Trophoblast cell (in vitro differentiated cells and primary cell): ENCODE measurements around the gene NPTX1. TPM values are rescaled to one million over a fixed set of nuclear protein-coding genes. Genes with fewer than 3 reads are reported as not detected.

Source experiments
- DNase-seq, 2 donors: peaks; one replicate each; pipeline ENCODE4 v3.0.0-alpha.2; 2016
- H2AFZ ChIP-seq: 2 replicates; pipeline ENCODE4 v1.6.1; 2013; ENCODE audit warnings: low read length, moderate library complexity, mild to moderate bottlenecking; ENCODE audit not compliant: insufficient read depth, poor library complexity
- H2AK5ac ChIP-seq: 2 replicates; pipeline ENCODE4 v1.6.1; 2013; ENCODE audit warnings: mild to moderate bottlenecking, low read length
- H2BK120ac ChIP-seq: 2 replicates; pipeline ENCODE4 v1.6.1; 2013; ENCODE audit warnings: low read length, mild to moderate bottlenecking, moderate library complexity; ENCODE audit not compliant: insufficient read depth, poor library complexity
- H2BK12ac ChIP-seq: 2 replicates; pipeline ENCODE4 v1.6.1; 2013; ENCODE audit warnings: mild to moderate bottlenecking, low read length, moderate library complexity
- H2BK5ac ChIP-seq: 2 replicates; pipeline ENCODE4 v1.6.1; 2013; ENCODE audit warnings: low read length, low read depth, moderate library complexity, mild to moderate bottlenecking; ENCODE audit not compliant: poor library complexity
- H3K14ac ChIP-seq: 2 replicates; pipeline ENCODE4 v1.6.1; 2013; ENCODE audit warnings: mild to moderate bottlenecking, low read length
- H3K18ac ChIP-seq: 2 replicates; pipeline ENCODE4 v1.6.1; 2013; ENCODE audit warnings: mild to moderate bottlenecking, low read length
- H3K23ac ChIP-seq: 2 replicates; pipeline ENCODE4 v1.6.1; 2013; ENCODE audit warnings: low read length
- H3K27ac ChIP-seq: 2 replicates; pipeline ENCODE4 v1.5.1; 2013; ENCODE audit warnings: low read depth, mild to moderate bottlenecking, inconsistent platforms, low read length, moderate library complexity
- H3K27me3 ChIP-seq: 2 replicates; pipeline ENCODE4 v1.6.1; 2013; ENCODE audit warnings: inconsistent platforms, mild to moderate bottlenecking, low read length, moderate library complexity; ENCODE audit not compliant: insufficient read depth
- H3K36me3 ChIP-seq, 2 experiments: 1 replicate in 1 of 2; 2 replicates in 1 of 2; pipeline ENCODE4 v1.6.1; 2013; ENCODE audit warnings: low read length in 2 of 2, mild to moderate bottlenecking in 2 of 2, moderate library complexity in 1 of 2; ENCODE audit not compliant: insufficient read depth in 2 of 2, control insufficient read depth in 1 of 2
- H3K4ac ChIP-seq: 2 replicates; pipeline ENCODE4 v1.6.1; 2013; ENCODE audit warnings: low read depth, mild to moderate bottlenecking, low read length, moderate library complexity
- H3K4me1 ChIP-seq, 2 experiments: 1 replicate in 1 of 2; 2 replicates in 1 of 2; pipeline ENCODE4 v1.6.1; 2013; ENCODE audit warnings: low read length in 2 of 2, mild to moderate bottlenecking in 2 of 2, moderate library complexity in 1 of 2; ENCODE audit not compliant: insufficient read depth in 2 of 2, control insufficient read depth in 1 of 2
- H3K4me2 ChIP-seq: 2 replicates; pipeline ENCODE4 v1.6.1; 2013; ENCODE audit warnings: inconsistent platforms, mild to moderate bottlenecking, low read length, moderate library complexity
- H3K4me3 ChIP-seq: 2 replicates; pipeline ENCODE4 v1.5.1; 2013; ENCODE audit warnings: mild to moderate bottlenecking, low read depth, low read length, inconsistent platforms
- H3K79me1 ChIP-seq: one replicate; pipeline ENCODE4 v1.6.1; 2013; ENCODE audit warnings: low read length
- H3K79me2 ChIP-seq: 2 replicates; pipeline ENCODE4 v1.6.1; 2013; ENCODE audit warnings: low read length, mild to moderate bottlenecking; ENCODE audit not compliant: control insufficient read depth, insufficient read depth, poor library complexity
- H3K9ac ChIP-seq: 2 replicates; pipeline ENCODE4 v1.6.1; 2013; ENCODE audit warnings: mild to moderate bottlenecking, low read length
- H3K9me3 ChIP-seq: 2 replicates; pipeline ENCODE4 v1.6.1; 2013; ENCODE audit warnings: low read depth, mild to moderate bottlenecking, control low read depth, inconsistent platforms, low read length; ENCODE audit not compliant: insufficient read depth
- H4K12ac ChIP-seq: 2 replicates; pipeline ENCODE4 v1.6.1; 2013; ENCODE audit warnings: low read depth, mild to moderate bottlenecking, low read length, moderate library complexity
- H4K8ac ChIP-seq: 2 replicates; pipeline ENCODE4 v1.6.1; 2013; ENCODE audit warnings: low read depth, mild to moderate bottlenecking, low read length, moderate library complexity
- H4K91ac ChIP-seq: one replicate; pipeline ENCODE4 v1.6.1; 2013; ENCODE audit warnings: low read depth, mild to moderate bottlenecking, low read length, moderate library complexity
- WGBS: extraction: QIAGEN DNeasy Blood & Tissue Kit; methylation state at CpG from one replicate; pipeline ENCODE4 v1.1.7; 2013; ENCODE audit warnings: missing lambda C conversion rate; ENCODE audit not compliant: insufficient read length, insufficient coverage; ENCODE audit errors: extremely low coverage; 5-methylcytosine and 5-hydroxymethylcytosine counted together
- polyA plus RNA-seq: library from polyadenylated mRNA; stranded (reverse); fragments of 200-250 nt; gene quantifications from 2 replicates; pipeline ENCODE4 v1.2.3, GENCODE V29; 2013

Gene NPTX1, protein sequence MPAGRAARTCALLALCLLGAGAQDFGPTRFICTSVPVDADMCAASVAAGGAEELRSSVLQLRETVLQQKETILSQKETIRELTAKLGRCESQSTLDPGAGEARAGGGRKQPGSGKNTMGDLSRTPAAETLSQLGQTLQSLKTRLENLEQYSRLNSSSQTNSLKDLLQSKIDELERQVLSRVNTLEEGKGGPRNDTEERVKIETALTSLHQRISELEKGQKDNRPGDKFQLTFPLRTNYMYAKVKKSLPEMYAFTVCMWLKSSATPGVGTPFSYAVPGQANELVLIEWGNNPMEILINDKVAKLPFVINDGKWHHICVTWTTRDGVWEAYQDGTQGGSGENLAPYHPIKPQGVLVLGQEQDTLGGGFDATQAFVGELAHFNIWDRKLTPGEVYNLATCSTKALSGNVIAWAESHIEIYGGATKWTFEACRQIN
- 0.06 and 0.14 TPM in 2 replicates for polyA plus RNA-seq

DNA sequence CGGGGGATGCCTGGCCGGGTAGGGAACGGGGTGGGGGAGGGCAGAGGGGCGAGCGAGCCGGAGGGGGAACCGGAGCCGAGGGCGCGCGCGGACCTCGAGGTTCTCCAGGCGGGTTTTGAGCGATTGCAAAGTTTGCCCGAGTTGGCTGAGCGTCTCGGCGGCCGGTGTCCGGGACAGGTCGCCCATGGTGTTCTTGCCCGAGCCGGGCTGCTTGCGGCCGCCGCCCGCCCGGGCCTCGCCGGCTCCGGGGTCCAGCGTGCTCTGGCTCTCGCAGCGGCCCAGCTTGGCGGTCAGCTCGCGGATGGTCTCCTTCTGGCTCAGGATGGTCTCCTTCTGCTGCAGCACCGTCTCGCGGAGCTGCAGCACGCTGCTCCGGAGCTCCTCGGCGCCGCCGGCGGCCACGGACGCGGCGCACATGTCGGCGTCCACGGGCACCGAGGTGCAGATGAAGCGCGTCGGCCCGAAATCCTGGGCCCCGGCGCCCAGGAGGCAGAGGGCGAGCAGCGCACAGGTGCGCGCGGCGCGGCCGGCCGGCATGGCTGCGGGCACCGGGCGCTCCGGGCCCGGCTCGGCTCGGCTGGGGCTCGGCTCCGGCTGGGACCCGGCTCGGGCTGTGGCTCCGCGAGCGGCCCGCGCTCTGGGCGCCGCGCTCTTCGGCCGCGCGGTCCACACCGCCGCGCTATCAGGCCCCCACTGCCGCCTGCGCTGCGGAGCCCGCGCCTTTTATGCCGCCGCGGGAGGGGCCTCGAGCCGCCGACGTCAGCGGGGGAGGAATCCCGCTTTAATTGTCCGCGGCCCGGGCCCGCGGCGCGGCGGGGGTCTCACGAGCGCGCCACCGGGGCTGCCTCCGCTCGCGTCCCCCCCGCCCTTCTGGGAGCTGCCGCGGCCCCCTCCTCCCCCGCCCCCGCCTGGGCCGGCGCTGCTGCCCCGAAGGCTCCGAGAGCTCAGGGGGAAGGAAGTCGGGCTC lies at the start of gene NPTX1:
Gene NPTX1 (minus strand): TSS at position 698 of the 967 bp plus-strand sequence. CDS start 161 bp downstream, at position 537.
- Histone ChIP-seq H2BK120ac (no peak within 1 kb of the TSS), H3K27ac (no peak within 1 kb of the TSS), H3K9ac (no peak within 1 kb of the TSS), H3K23ac (no peak within 1 kb of the TSS), H4K91ac (no peak within 1 kb of the TSS), H3K14ac (no peak within 1 kb of the TSS), H3K36me3 (no peaks in the 10 kb centered on the region), H3K79me2 (no peaks in the 10 kb centered on the region), H3K27me3 (peaks cover 71% of the 10 kb centered on the region), H4K8ac (no peak within 1 kb of the TSS), H4K12ac (no peak within 1 kb of the TSS), H3K9me3 (peaks cover 9% of the 10 kb centered on the region), H3K4me3 (peak within 1 kb of the TSS; percentile 37), H3K4me2 (peak within 1 kb of the TSS; percentile 53), H2AK5ac (no peak within 1 kb of the TSS), H3K4me1 (peaks cover 3 to 4% of the 10 kb centered on the region in 2 experiments), H2BK5ac (no peak within 1 kb of the TSS), H3K18ac (no peak within 1 kb of the TSS), H3K4ac (no peak within 1 kb of the TSS), H2BK12ac (no peak within 1 kb of the TSS), H2AFZ (no peak within 1 kb of the TSS), H3K79me1 (no peaks in the 10 kb centered on the region)
- no CpG with 5 or more reads among the region's 136 CpGs for WGBS
- peak; percentile 21 to 73 for DNase-seq

DNA sequence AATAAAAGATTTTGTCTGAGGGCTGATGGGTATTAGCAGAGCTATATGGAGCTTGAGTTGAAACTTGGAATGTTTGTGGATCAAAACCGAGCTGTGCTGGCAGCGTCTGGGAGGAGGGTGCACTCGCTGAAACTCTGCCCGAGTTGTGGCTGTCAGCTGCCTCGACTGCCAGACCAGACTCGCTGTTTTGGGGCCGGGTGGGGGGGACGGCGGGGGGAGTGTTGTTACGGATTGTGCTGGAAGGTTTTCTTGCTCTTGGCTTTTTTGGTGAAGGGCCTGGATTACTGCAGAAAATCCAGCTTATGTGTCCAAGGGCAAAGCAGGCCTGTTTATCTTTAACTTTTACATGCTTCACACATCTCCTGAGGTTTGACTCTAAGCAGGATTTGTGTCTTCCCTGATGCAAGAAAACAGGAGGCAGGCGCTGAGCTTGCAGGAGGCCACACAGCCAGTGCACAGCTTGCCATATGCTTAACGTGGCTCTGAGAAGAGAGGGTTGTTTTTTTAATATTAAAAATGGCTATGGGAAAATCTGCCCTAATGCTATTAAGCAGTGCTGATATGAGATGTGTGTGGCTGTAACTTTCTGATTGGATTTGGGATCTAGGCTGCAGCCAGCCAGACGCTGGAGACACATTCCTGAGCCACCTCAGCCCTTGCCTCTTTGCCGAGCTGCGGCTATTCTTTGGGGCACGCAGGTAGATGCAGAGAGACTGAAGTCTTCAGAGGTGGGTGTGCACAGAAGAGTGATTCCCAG lies 47.7 kb upstream of the NPTX1 start:
- WGBS: no CpG with 5 or more reads among the region's 16 CpGs
- H2AFZ ChIP-seq: no peak overlapping the region
- H4K8ac ChIP-seq: no peak overlapping the region
- no peak overlapping the region for H3K9ac ChIP-seq
- H3K4me2 ChIP-seq: no peak overlapping the region
- peaks cover 10% of the 10 kb centered on the region for H3K9me3 ChIP-seq
- H4K12ac ChIP-seq: no peak overlapping the region
- H3K4me3 ChIP-seq: no peak overlapping the region
- H3K4ac ChIP-seq: no peak overlapping the region
- no peak overlapping the region for H2BK5ac ChIP-seq
- H3K4me1 ChIP-seq: no peaks in the 10 kb centered on the region
- DNase-seq: no peak
- no peak overlapping the region for H3K14ac ChIP-seq
- no peak overlapping the region for H2AK5ac ChIP-seq
- no peaks in the 10 kb centered on the region for H3K27me3 ChIP-seq
- H3K79me2 ChIP-seq: no peaks in the 10 kb centered on the region
- no peak overlapping the region for H3K27ac ChIP-seq
- no peak overlapping the region for H3K18ac ChIP-seq
- H3K23ac ChIP-seq: no peak overlapping the region
- H3K79me1 ChIP-seq: no peaks in the 10 kb centered on the region
- no peak overlapping the region for H4K91ac ChIP-seq
- no peak overlapping the region for H2BK120ac ChIP-seq
- no peaks in the 10 kb centered on the region for H3K36me3 ChIP-seq
- H2BK12ac ChIP-seq: no peak overlapping the region

DNA sequence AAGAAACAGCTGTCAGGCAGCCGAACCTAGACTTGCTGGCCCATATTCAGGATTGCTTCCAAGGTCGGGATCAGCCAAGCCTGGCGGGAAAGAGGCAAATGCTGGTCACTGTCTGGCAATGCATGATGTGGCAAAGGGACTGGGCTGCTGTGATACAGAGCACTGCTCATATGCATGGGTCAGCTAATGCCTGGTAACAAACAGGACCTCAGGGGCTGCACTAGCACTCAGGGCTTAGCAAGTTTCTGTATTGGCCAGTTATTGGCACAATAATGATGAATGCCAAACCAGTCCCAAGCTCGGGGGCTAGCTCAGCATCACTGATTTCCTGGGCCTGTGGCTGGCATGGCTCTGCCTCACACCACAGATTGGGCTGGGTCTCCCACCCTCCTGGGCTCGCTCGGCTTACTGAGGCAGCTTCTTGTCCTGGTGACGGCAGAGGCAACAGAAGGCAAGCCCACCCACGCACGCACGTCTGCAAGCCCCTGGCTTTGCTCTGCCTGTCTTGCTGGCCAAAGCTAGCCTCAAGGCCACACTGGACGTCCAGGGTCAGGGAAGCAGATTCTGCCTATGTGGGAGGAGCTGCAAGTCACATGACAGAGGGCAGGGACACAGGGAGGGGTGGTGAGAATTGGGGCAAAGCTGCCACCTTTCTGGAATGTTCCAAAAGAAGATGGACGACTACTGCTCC lies 46.8 kb upstream of the NPTX1 start:
- Histone ChIP-seq H3K4ac (no peak overlapping the region), H3K14ac (no peak overlapping the region), H2BK120ac (no peak overlapping the region), H2AK5ac (no peak overlapping the region), H3K36me3 (no peaks in the 10 kb centered on the region), H2BK5ac (no peak overlapping the region), H3K4me3 (no peak overlapping the region), H3K18ac (no peak overlapping the region), H3K4me2 (no peak overlapping the region), H4K91ac (no peak overlapping the region), H2BK12ac (no peak overlapping the region), H4K8ac (no peak overlapping the region), H4K12ac (no peak overlapping the region), H2AFZ (no peak overlapping the region), H3K9ac (no peak overlapping the region), H3K9me3 (peaks cover 10% of the 10 kb centered on the region), H3K27me3 (no peaks in the 10 kb centered on the region), H3K79me1 (no peaks in the 10 kb centered on the region), H3K27ac (no peak overlapping the region), H3K4me1 (no peaks in the 10 kb centered on the region), H3K79me2 (no peaks in the 10 kb centered on the region), H3K23ac (no peak overlapping the region)
- DNase-seq: no peak
- no CpG with 5 or more reads among the region's 12 CpGs for WGBS
